Ovary (tissue), 3 donors: Measurements from ENCODE around the gene AMZ2.
"Not testable (repeated sequence)": the region's sequence is repeated elsewhere in the genome, so short reads cannot be mapped to it uniquely, and the experiment has no call there.

Experiments used
- CTCF ChIP-seq, 3 donors: fragments of 450-650 bp in 2 of 3; fragments of 200-600 bp in 1 of 3; IDR thresholded peaks; one replicate each; pipeline versions ENCODE4 v1.5.1 to v1.8.0; 2016 to 2022; ENCODE audit warnings: antibody characterized with exemption in 3 of 3, mild to moderate bottlenecking in 1 of 3
- EP300 ChIP-seq: sonication (generic); formaldehyde crosslinking; IDR thresholded peaks from one replicate; pipeline ENCODE4 v1.6.1; 2017; ENCODE audit warnings: antibody characterized with exemption
- POLR2A ChIP-seq: fragments of 450-650 bp; IDR thresholded peaks from one replicate; pipeline ENCODE4 v1.6.1; 2017; ENCODE audit warnings: antibody characterized with exemption, mild to moderate bottlenecking, moderate library complexity
- donor health status: DM: no; HTN: no; CAD: no.

GRCh38 chr17:68228039-68228680 lies 19.7 kb upstream of the AMZ2 start:
- TF ChIP-seq CTCF (IDR thresholded peaks at IDR 0.05); POLR2A; EP300: not testable (repeated sequence)
